ENCODE measurements around the gene MAPK4. TPM values are rescaled to one million over a fixed set of nuclear protein-coding genes. Genes with fewer than 3 reads are reported as not detected.
A peak's percentile ranks its signal among the peaks of the same experiment; 100 is the strongest.
"Not testable (repeated sequence)": the region's sequence is repeated elsewhere in the genome, so short reads cannot be mapped to it uniquely, and the experiment has no call there.

The MAPK4 gene
- total RNA-seq (10 to 100 TPM in 3 of 4 donors, 1 to 10 TPM in 1; 6.8 to 16.1 (median 12.9) TPM), polyA plus RNA-seq (under 1 TPM in 2 of 3 donors, not detected in 1; 0.60 to 0.96 TPM)

DNA sequence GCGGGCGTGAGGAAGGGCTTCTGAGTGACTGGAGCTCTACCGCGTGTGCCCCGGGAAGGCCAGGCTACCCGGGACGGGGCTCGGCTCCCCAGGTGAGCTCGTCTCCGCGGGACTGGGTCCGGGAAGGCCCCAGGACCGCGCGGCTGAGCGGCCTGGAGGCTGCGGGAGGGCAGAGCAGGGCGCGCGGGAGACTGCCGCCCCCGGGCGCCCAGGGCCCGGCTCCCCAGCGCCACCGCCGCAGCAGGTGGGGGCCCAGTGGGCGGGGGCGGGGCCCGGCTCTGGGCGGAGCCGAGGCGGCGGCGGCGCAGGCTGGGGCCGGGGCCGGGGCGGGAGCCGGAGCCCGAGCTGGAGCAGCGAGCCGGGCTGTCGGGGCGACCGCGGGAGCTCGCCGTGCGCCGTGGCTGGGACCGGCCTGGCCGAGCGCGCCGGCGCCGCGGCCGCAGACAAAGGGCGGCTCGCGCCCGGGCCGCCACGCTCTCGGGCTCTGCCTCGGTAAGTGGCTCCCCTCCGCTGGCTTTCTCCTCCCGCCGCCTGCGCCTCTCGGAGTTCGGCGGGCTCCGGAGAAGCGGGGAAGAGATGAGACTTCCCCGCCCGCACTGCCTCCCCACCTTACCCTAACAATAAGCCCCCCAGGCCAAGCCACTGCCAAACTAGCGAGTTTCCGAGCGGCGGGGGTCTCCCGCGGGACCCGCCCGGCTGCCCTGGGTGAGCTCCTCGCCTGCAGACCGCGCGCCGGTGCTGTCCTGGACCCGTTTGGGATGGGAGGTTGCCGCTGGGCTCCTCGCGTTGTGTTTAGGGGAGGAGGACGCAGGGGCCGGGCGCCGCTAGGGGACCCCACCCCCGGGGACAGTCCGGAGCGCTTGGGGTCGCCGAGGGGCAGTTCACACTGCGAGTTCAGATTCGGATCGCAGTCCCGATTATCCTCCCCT lies at the start of gene MAPK4:
MAPK4 (plus strand) TSS at position 336 of the 929 bp plus-strand sequence. CDS start 103,872 bp downstream, outside the sequence.
- Histone ChIP-seq H3K4me1 (peaks cover 0 to 23% (median 18%) of the 10 kb centered on the region in 4 donors), H3K4me3 (peak within 1 kb of the TSS; percentile 62 to 79 (median 67)), H3K36me3 (no peaks in the 10 kb centered on the region), H3K27ac (peak within 1 kb of the TSS; percentile 75 to 86 (median 82)), H3K9me3 (peaks cover 0 to 5% (median 0%) of the 10 kb centered on the region in 4 donors), H3K27me3 (peaks cover 0 to 4% (median 0%) of the 10 kb centered on the region in 3 donors)
- DNase-seq = peak; percentile 71
- WGBS, 2 donors = 1% methylated on average over 109 of the region's 109 CpGs
- TF ChIP-seq POLR2AphosphoS5 (IDR thresholded peaks at IDR 0.05) = peak in 1 of 4 donors; percentile 19
- no peak for TF ChIP-seq POLR2A (IDR thresholded peaks at IDR 0.05)
- intact Hi-C loops (cut with DNase I) = loop anchor here (2.0 to 10.0 kb wide), 4 partner anchors 99 to 222 kb away; no protein-coding TSS in a partner anchor

DNA sequence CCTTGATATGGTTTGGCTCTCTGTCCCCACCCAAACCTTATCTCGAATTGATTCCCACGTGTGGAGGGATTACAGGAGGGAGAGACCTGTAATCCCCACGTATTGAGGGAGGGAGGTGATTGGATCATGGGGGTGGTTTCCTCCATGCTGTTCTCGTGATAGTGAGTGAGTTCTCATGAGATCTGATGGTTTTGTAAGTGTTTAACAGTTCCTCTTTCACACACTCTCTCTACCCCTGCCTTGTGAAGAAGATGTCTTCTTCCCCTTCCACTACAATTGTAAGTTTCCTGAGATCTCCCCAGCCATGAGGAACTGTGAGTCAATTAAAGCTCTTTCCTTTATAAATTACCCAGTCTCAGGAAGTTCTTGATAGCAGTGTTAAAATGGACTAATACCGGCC lies 42.6 kb upstream of the MAPK4 start:
- H3K4me3 ChIP-seq; DNase-seq; H3K27me3 ChIP-seq; H3K27ac ChIP-seq; intact Hi-C loops (cut with DNase I); H3K36me3 ChIP-seq; H3K9me3 ChIP-seq; H3K4me1 ChIP-seq: not testable (repeated sequence)
- 66 to 67% methylated on average over 5 of the region's 5 CpGs for WGBS, 2 donors

DNA sequence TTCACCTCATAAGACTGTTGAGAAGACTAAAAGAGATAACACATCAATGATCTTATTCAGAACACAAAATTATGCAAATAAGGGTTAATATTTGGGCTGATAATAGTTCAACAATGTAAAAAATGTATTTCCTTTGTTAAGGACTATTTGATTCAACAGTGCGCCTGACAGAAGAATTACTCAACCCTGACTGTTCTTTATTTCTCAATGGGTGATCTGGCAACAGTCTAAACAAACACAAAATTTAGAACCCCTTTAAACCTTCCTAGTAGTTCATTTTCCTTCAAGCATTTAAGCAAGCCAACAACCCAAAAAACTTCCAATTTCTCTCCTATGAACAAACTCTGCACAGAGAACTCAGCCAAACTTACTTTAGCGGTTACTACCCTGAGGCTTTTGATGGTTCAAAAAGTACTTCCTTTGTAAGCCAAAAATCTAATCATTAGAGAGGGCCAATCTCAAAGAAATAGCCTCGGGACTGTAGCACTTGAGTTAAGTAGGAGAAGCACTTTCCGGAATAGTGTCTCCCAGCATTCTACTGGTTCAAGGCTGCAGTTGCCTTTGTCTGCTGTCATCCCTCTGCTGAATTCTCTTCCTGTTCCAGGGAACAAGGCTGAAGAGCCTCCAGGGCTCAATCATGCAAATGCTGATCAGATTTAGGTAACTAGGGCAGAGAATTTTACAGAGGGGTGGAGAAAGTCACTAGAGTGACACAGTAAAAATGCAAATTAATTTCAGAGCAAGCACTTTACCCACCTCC lies 40.9 kb upstream of the MAPK4 start:
- intact Hi-C loops (cut with DNase I) = no loop called here
- H3K36me3 ChIP-seq = no peaks in the 10 kb centered on the region
- no peaks in the 10 kb centered on the region for H3K9me3 ChIP-seq
- H3K27me3 ChIP-seq = no peaks in the 10 kb centered on the region
- H3K27ac ChIP-seq = no peak overlapping the region
- DNase-seq = no peak
- no peak for TF ChIP-seq EP300 (IDR thresholded peaks at IDR 0.05)
- TF ChIP-seq POLR2AphosphoS5 (IDR thresholded peaks at IDR 0.05) = no peak
- TF ChIP-seq, protein P1, sequence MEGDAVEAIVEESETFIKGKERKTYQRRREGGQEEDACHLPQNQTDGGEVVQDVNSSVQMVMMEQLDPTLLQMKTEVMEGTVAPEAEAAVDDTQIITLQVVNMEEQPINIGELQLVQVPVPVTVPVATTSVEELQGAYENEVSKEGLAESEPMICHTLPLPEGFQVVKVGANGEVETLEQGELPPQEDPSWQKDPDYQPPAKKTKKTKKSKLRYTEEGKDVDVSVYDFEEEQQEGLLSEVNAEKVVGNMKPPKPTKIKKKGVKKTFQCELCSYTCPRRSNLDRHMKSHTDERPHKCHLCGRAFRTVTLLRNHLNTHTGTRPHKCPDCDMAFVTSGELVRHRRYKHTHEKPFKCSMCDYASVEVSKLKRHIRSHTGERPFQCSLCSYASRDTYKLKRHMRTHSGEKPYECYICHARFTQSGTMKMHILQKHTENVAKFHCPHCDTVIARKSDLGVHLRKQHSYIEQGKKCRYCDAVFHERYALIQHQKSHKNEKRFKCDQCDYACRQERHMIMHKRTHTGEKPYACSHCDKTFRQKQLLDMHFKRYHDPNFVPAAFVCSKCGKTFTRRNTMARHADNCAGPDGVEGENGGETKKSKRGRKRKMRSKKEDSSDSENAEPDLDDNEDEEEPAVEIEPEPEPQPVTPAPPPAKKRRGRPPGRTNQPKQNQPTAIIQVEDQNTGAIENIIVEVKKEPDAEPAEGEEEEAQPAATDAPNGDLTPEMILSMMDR (IDR thresholded peaks at IDR 0.05) = no peak
- TF ChIP-seq POLR2A (IDR thresholded peaks at IDR 0.05) = no peak
- no peak overlapping the region for H3K4me3 ChIP-seq
- H3K4me1 ChIP-seq = no peaks in the 10 kb centered on the region
- 87 to 89% methylated on average over 4 of the region's 4 CpGs for WGBS, 2 donors

DNA sequence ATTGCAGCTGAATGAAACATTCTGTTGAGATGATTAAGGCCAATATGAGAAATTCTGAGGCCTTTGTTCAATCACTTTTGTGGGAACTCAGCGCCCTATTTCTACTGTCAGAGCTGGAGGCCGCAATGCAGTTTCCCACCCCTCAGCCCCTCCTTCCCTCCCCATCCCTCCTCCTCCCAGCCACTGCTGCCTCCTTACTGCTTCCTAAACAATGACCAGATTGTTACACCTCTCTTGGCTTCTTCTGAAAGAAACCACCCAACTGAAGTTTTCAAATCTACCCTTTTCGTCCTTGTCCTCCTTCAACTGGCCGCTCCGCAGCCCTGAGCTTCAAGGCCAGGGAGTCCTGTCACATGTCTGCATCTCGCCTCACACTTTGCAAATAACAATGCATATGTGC lies 36.7 kb upstream of the MAPK4 start:
- DNase-seq = no peak
- intact Hi-C loops (cut with DNase I) = no loop called here
- H3K4me1 ChIP-seq = no peaks in the 10 kb centered on the region
- no peak overlapping the region for H3K27ac ChIP-seq
- 84 to 91% methylated on average over 6 of the region's 6 CpGs for WGBS, 2 donors
- H3K9me3 ChIP-seq = peaks cover 0 to 3% (median 0%) of the 10 kb centered on the region in 4 donors
- H3K36me3 ChIP-seq = no peaks in the 10 kb centered on the region
- TF ChIP-seq, protein P1 (IDR thresholded peaks at IDR 0.05) = no peak
- TF ChIP-seq POLR2A (IDR thresholded peaks at IDR 0.05) = no peak
- no peaks in the 10 kb centered on the region for H3K27me3 ChIP-seq
- H3K4me3 ChIP-seq = no peak overlapping the region

DNA sequence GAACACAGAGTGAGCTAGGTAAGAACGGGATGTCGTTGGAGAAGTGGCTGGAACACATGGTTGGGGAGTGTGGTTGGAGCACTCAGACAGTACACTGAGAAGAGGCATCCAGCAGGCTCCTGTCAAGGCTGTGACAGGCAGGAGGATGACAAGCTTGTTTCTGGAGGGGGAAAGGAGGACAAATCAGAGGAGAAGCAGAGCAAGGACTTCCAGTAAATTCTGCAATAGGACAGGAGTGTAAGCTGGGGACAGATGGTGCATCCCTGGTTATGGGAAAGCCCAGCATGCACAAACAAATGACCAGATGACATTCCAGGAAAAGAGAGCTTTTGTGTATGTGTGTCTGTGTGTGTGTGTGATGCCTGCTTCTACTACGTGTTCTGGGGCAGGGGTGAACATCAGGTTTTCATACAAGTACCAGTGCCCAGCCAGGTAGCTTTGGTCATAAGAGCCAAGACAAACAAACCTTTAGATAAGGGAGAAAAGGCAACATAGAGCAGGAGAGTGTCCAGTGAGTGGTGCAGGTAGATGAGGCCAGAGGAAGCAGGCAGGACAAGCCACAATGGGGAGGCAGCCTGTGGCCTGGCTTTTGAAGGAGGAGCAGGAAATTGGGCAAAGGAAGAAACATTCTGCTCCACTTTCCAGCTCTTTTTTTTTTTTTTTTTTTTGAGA lies 32.1 kb upstream of the MAPK4 start:
- H3K9me3 ChIP-seq = peaks cover 0 to 4% (median 0%) of the 10 kb centered on the region in 4 donors

More for the DNA sequence above, 32.1 kb upstream of the MAPK4 start:
- no peak for DNase-seq
- H3K27ac ChIP-seq = no peak overlapping the region
- WGBS, 2 donors = 63 to 81% methylated on average over 3 of the region's 3 CpGs
- no peaks in the 10 kb centered on the region for H3K4me1 ChIP-seq
- TF ChIP-seq POLR2A (IDR thresholded peaks at IDR 0.05) = no peak
- TF ChIP-seq POLR2AphosphoS5 (IDR thresholded peaks at IDR 0.05) = no peak
- TF ChIP-seq, protein P1 (IDR thresholded peaks at IDR 0.05) = no peak
- no peak for TF ChIP-seq EP300 (IDR thresholded peaks at IDR 0.05)
- no peaks in the 10 kb centered on the region for H3K27me3 ChIP-seq
- H3K36me3 ChIP-seq = no peaks in the 10 kb centered on the region
- no peak overlapping the region for H3K4me3 ChIP-seq
- intact Hi-C loops (cut with DNase I) = no loop called here

Data from sigmoid colon (tissue), 7 donors.